ENCODE results near the gene SAMMSON. TPM values are rescaled to one million over a fixed set of nuclear protein-coding genes. Genes with fewer than 3 reads are reported as not detected.

The SAMMSON gene
- total and polyA plus RNA-seq, 2 experiments from 2014 or later, result not detected

DNA sequence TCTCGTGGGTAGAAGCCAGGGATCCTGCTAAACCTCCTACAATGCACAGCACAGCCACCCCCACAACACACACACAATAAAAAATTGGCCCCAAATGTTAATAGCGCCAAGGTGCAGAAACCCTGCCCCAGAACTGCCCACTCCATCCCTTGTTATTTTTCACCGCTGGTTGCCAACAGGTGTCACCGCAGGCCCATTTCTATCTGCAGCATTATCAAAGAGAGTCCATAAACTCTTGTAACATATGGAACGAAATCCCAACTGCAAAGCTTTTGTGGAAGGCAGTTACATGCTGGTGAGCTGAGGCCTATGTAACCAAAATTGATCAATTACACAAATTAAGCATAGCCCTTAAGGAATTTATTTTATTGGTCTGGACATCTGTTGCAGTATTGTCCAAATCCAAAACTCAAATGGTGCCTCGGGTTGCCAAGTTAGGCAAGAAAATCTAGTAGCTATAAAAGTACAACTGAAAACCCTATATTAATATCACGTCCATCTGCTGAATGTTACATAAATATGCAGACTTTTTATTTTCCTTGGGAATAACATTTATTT, 66.2 kb downstream of the SAMMSON start:
- Histone ChIP-seq H3K4me2 (no peak overlapping the region), H3F3A (replicated peaks; ENCODE audit: low read depth) (no peaks in the 10 kb centered on the region), H3K27ac (ENCODE audit: low read depth) (no peak overlapping the region), H3K36me3 (ENCODE audit: insufficient read depth) (no peaks in the 10 kb centered on the region), H2AFZ (no peak overlapping the region), H3K4me3 (no peak overlapping the region), H3K9me2 (ENCODE audit: insufficient read depth) (no peaks in the 10 kb centered on the region), H3K27me3 (ENCODE audit: insufficient read depth) (no peaks in the 10 kb centered on the region), H3K4me1 (ENCODE audit: insufficient read depth) (peaks cover 13% of the 10 kb centered on the region; the same call in 1 of the 2 replicates), H4K20me1 (replicated peaks; ENCODE audit: insufficient read depth) (no peaks in the 10 kb centered on the region), H3K79me2 (replicated peaks; ENCODE audit: insufficient read depth) (no peaks in the 10 kb centered on the region)
- TF ChIP-seq, protein P1, sequence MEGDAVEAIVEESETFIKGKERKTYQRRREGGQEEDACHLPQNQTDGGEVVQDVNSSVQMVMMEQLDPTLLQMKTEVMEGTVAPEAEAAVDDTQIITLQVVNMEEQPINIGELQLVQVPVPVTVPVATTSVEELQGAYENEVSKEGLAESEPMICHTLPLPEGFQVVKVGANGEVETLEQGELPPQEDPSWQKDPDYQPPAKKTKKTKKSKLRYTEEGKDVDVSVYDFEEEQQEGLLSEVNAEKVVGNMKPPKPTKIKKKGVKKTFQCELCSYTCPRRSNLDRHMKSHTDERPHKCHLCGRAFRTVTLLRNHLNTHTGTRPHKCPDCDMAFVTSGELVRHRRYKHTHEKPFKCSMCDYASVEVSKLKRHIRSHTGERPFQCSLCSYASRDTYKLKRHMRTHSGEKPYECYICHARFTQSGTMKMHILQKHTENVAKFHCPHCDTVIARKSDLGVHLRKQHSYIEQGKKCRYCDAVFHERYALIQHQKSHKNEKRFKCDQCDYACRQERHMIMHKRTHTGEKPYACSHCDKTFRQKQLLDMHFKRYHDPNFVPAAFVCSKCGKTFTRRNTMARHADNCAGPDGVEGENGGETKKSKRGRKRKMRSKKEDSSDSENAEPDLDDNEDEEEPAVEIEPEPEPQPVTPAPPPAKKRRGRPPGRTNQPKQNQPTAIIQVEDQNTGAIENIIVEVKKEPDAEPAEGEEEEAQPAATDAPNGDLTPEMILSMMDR (conservative IDR thresholded peaks at IDR 0.05; ENCODE audit: low read depth in 2 of 2), result peak; percentile 74 to 86
- TF ChIP-seq NANOG (IDR thresholded peaks at IDR 0.05; ENCODE audit: borderline replicate concordance), result no peak
- no peak for TF ChIP-seq ZNF331 (CRISPR knock-in tag; IDR thresholded peaks at IDR 0.05; ENCODE audit: low read depth)
- TF ChIP-seq, protein P2, sequence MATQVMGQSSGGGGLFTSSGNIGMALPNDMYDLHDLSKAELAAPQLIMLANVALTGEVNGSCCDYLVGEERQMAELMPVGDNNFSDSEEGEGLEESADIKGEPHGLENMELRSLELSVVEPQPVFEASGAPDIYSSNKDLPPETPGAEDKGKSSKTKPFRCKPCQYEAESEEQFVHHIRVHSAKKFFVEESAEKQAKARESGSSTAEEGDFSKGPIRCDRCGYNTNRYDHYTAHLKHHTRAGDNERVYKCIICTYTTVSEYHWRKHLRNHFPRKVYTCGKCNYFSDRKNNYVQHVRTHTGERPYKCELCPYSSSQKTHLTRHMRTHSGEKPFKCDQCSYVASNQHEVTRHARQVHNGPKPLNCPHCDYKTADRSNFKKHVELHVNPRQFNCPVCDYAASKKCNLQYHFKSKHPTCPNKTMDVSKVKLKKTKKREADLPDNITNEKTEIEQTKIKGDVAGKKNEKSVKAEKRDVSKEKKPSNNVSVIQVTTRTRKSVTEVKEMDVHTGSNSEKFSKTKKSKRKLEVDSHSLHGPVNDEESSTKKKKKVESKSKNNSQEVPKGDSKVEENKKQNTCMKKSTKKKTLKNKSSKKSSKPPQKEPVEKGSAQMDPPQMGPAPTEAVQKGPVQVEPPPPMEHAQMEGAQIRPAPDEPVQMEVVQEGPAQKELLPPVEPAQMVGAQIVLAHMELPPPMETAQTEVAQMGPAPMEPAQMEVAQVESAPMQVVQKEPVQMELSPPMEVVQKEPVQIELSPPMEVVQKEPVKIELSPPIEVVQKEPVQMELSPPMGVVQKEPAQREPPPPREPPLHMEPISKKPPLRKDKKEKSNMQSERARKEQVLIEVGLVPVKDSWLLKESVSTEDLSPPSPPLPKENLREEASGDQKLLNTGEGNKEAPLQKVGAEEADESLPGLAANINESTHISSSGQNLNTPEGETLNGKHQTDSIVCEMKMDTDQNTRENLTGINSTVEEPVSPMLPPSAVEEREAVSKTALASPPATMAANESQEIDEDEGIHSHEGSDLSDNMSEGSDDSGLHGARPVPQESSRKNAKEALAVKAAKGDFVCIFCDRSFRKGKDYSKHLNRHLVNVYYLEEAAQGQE (IDR thresholded peaks at IDR 0.05; ENCODE audit: unreplicated experiment), result no peak
- no peak for TF ChIP-seq POLR2AphosphoS5 (IDR thresholded peaks at IDR 0.05; ENCODE audit: low read depth)
- no peak for TF ChIP-seq STAT1 (IDR thresholded peaks at IDR 0.05; ENCODE audit: unreplicated experiment)
- TF ChIP-seq EZH2 (IDR thresholded peaks at IDR 0.05; ENCODE audit: low read depth, unreplicated experiment), result no peak
- TF ChIP-seq ZNF114 (CRISPR knock-in tag; IDR thresholded peaks at IDR 0.05), result no peak
- peak; percentile 84 for ATAC-seq
- peaks cover 3% of the 10 kb centered on the region for H3K27me3 Mint-ChIP-seq (ENCODE audit: insufficient read depth, low read depth, poor library complexity)
- DNase-seq (ENCODE audit: low spot score), result peak; percentile 61
- peaks cover 33% of the 10 kb centered on the region; the same call in 2 of the 3 replicates for H3K4me1 Mint-ChIP-seq
- H3K9me3 Mint-ChIP-seq, result no peaks in the 10 kb centered on the region
- no peak overlapping the region for H3K4me3 Mint-ChIP-seq
- H3K36me3 Mint-ChIP-seq (ENCODE audit: low read depth), result no peaks in the 10 kb centered on the region
- no peak overlapping the region for H3K27ac Mint-ChIP-seq

DNA sequence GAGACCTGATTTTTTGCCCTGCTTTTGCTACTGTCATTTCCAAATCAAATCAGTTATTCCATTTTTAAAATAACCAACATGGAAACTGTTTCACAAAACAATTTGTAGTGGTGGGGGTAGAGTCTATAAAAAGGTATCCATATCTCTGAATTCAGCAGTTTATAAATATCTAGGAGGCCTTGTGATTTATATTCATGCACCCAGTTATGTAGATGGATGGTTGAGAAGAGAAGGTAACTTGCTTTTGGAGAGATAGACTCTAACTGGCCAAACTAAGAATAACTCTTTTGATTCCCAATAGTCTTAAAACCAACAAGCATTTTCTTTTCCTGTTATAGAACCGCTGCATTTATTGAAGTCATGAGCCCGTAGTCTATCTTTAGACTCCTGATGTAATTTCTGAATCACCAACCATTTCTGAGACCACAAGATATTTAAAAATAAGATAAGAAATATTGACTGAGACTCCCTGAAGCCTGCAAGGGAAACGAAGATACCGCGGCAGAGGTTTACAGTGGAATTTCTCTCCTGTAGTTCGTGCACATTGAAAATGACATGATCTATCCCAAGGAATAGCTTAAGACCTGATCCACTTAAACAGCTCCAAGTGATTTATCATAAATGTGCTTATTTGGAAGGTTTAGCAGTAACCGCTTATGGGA, 68.5 kb downstream of the SAMMSON start:
- H3F3A ChIP-seq (replicated peaks; ENCODE audit: low read depth), result no peaks in the 10 kb centered on the region
- no peak overlapping the region for H3K4me2 ChIP-seq
- no peaks in the 10 kb centered on the region for H3K9me3 Mint-ChIP-seq
- H3K27me3 ChIP-seq (ENCODE audit: insufficient read depth), result no peaks in the 10 kb centered on the region
- no peak for TF ChIP-seq STAT1 (IDR thresholded peaks at IDR 0.05; ENCODE audit: unreplicated experiment)
- no peaks in the 10 kb centered on the region for H3K36me3 Mint-ChIP-seq (ENCODE audit: low read depth)
- H3K4me3 ChIP-seq, result no peak overlapping the region
- no peak overlapping the region for H2AFZ ChIP-seq
- no peak overlapping the region for H3K27ac ChIP-seq (ENCODE audit: low read depth)
- no peak for ATAC-seq
- no peaks in the 10 kb centered on the region for H3K9me2 ChIP-seq (ENCODE audit: insufficient read depth)
- H3K27me3 Mint-ChIP-seq (ENCODE audit: insufficient read depth, low read depth, poor library complexity), result peaks cover 5% of the 10 kb centered on the region
- peaks cover 26% of the 10 kb centered on the region for H3K4me1 ChIP-seq (ENCODE audit: insufficient read depth)
- H4K20me1 ChIP-seq (replicated peaks; ENCODE audit: insufficient read depth), result no peaks in the 10 kb centered on the region
- H3K36me3 ChIP-seq (ENCODE audit: insufficient read depth), result no peaks in the 10 kb centered on the region
- H3K4me1 Mint-ChIP-seq, result peaks cover 52% of the 10 kb centered on the region
- no peaks in the 10 kb centered on the region for H3K79me2 ChIP-seq (replicated peaks; ENCODE audit: insufficient read depth)
- H3K4me3 Mint-ChIP-seq, result no peak overlapping the region
- no peak for DNase-seq (ENCODE audit: low spot score)
- H3K27ac Mint-ChIP-seq, result no peak overlapping the region

Measured in GM23338 (cell line).